Measurements from ENCODE around the gene CROCC2. TPM values are rescaled to one million over a fixed set of nuclear protein-coding genes. Genes with fewer than 3 reads are reported as not detected.

Gene CROCC2
- total and polyA plus RNA-seq, 7 donors = under 0.01 to 0.09 TPM; not detected in 5

GRCh38 chr2:241000831-241001321, 94.7 kb downstream of the CROCC2 start:
- Histone ChIP-seq H3K36me3 (peaks cover 0 to 9% (median 0%) of the 10 kb centered on the region in 4 donors), H3K27ac (no peak overlapping the region), H3K4me1 (peaks cover 0 to 20% (median 14%) of the 10 kb centered on the region in 4 donors), H3K9me3 (peaks cover 4 to 20% (median 9%) of the 10 kb centered on the region in 4 donors), H3K4me3 (no peak overlapping the region), H3K27me3 (no peaks in the 10 kb centered on the region)
- intact Hi-C loops (cut with DNase I) = no loop called here
- peak; percentile 57 for DNase-seq
- WGBS, 2 donors = 91% methylated on average over 9 of the region's 9 CpGs
- TF ChIP-seq CTCF (IDR thresholded peaks at IDR 0.05) (no peak), POLR2A (IDR thresholded peaks at IDR 0.05) (no peak), EP300 (IDR thresholded peaks at IDR 0.05) (no peak), POLR2AphosphoS5 (IDR thresholded peaks at IDR 0.05) (no peak)

DNA sequence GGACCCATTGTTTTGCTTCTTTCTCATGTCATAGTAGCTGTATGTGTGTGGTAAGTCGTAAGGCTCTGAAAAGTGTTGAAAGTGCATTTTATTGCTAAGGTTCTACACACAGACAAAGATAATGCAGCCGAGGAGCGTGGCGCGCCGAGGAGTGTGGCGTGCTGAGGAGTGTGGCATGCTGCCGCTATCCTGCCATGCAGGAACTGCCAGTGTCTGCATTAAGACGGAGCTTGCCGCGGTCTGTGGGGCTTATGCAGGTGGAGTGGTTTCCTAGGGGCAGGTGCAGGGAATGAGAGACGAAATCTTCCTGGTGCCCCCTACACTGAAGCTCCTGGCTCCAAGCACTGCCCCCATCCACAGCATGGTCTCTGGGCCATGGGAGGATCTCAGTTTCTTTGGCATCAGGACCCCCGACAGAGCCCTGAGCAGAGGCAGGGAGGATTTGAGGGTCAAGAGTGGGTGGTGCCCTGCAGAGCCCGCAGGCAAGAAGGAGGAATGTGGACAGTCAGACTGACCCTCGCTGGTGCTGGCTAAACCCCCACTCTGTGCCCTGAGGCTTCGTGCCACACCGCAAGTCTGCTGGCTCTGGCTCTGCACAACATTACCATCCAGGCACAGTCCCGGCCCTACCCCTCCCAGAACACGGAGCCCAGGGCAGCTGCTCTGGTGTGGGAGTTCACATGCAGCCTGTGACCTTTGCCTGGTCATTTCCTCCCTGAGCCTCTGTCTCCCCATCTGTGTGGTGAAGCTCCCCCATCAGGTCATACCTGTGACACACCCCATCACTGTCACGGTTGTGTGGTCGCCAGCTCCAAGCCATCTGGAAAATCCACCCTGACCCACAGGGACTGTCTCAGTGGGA, 95.5 kb downstream of the CROCC2 start:
- Histone ChIP-seq H3K4me3 (no peak overlapping the region), H3K9me3 (peaks cover 4 to 20% (median 9%) of the 10 kb centered on the region in 4 donors), H3K36me3 (peaks cover 0 to 9% (median 0%) of the 10 kb centered on the region in 4 donors), H3K27me3 (no peaks in the 10 kb centered on the region), H3K4me1 (peaks cover 0 to 20% (median 14%) of the 10 kb centered on the region in 4 donors), H3K27ac (no peak overlapping the region)
- DNase-seq = peak; percentile 57
- intact Hi-C loops (cut with DNase I) = no loop called here
- 88 to 91% methylated on average over 21 of the region's 21 CpGs for WGBS, 2 donors
- TF ChIP-seq EP300 (IDR thresholded peaks at IDR 0.05) = no peak
- no peak for TF ChIP-seq POLR2AphosphoS5 (IDR thresholded peaks at IDR 0.05)
- no peak for TF ChIP-seq CTCF (IDR thresholded peaks at IDR 0.05)
- TF ChIP-seq POLR2A (IDR thresholded peaks at IDR 0.05) = no peak

GRCh38 chr2:241002275-241003046, 96.3 kb downstream of the CROCC2 start:
- peaks cover 0 to 9% (median 0%) of the 10 kb centered on the region in 4 donors for H3K36me3 ChIP-seq
- DNase-seq = peak; percentile 46
- H3K9me3 ChIP-seq = peaks cover 4 to 20% (median 9%) of the 10 kb centered on the region in 4 donors
- TF ChIP-seq POLR2A (IDR thresholded peaks at IDR 0.05) (no peak), POLR2AphosphoS5 (IDR thresholded peaks at IDR 0.05) (no peak), CTCF (IDR thresholded peaks at IDR 0.05) (no peak), EP300 (IDR thresholded peaks at IDR 0.05) (no peak)
- H3K4me3 ChIP-seq = no peak overlapping the region
- intact Hi-C loops (cut with DNase I) = no loop called here
- H3K27me3 ChIP-seq = no peaks in the 10 kb centered on the region
- peaks cover 0 to 20% (median 14%) of the 10 kb centered on the region in 4 donors for H3K4me1 ChIP-seq
- no peak overlapping the region for H3K27ac ChIP-seq
- WGBS, 2 donors = 88 to 91% methylated on average over 11 of the region's 11 CpGs

DNA sequence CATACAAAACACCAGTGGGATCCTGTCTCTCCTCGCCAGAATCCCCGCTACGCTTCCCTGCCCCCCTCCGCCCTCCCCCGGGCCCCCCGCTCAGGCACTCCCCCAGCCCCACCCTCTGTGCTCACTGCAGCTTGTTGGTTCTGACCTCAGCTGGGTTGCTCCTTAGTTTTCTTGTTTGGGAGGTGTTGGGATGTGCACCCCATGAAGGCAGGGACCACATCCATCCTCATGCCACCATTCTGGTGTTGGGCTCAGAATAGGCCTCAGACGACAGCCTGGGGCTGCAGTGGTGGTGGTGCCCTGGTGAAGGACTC, 96.9 kb downstream of the CROCC2 start:
- Histone ChIP-seq H3K36me3 (peaks cover 0 to 9% (median 0%) of the 10 kb centered on the region in 4 donors), H3K4me3 (no peak overlapping the region), H3K4me1 (peaks cover 0 to 14% (median 8%) of the 10 kb centered on the region in 4 donors), H3K9me3 (peaks cover 4 to 20% (median 9%) of the 10 kb centered on the region in 4 donors), H3K27me3 (no peaks in the 10 kb centered on the region), H3K27ac (no peak overlapping the region)
- intact Hi-C loops (cut with DNase I) = no loop called here
- TF ChIP-seq EP300 (IDR thresholded peaks at IDR 0.05) (no peak), CTCF (IDR thresholded peaks at IDR 0.05) (no peak), POLR2AphosphoS5 (IDR thresholded peaks at IDR 0.05) (no peak), POLR2A (IDR thresholded peaks at IDR 0.05) (no peak)
- no peak for DNase-seq
- WGBS, 2 donors = 93 to 99% methylated on average over 7 of the region's 7 CpGs

All from sigmoid colon (tissue), 7 donors.